HUDEP-2 (cell line): ENCODE results near the gene ACAP3.
"Not testable (repeated sequence)": the region's sequence is repeated elsewhere in the genome, so short reads cannot be mapped to it uniquely, and the experiment has no call there.

ENCODE experiments used
- DNase-seq, 76 experiments: peaks; one replicate each; lab custom pipeline; 2025; ENCODE audit not compliant: unreplicated experiment in 76 of 76; lab: John Stamatoyannopoulos, UW

The ACAP3 gene

GRCh38 chr1:1250786-1251284 is 56.9 kb downstream of the ACAP3 start:
- DNase-seq, result no peak

GRCh38 chr1:1248009-1248913 is 59.5 kb downstream of the ACAP3 start:
- DNase-seq, result not testable (repeated sequence)

- no peak for DNase-seq
These were observed 60.3 kb downstream of the ACAP3 start for GRCh38 chr1:1247341-1247913.

- no peak for DNase-seq
These were observed 61.0 kb downstream of the ACAP3 start, which contains the start of gene C1QTNF12 for GRCh38 chr1:1246577-1247340. TSS of gene C1QTNF12 (minus strand) at chr1:1246722. CDS start at chr1:1246690, 32 bp downstream.

- no peak for DNase-seq
These were observed 61.7 kb downstream of the ACAP3 start for GRCh38 chr1:1245817-1246576.

- DNase-seq, result no peak
These were observed 62.4 kb downstream of the ACAP3 start for GRCh38 chr1:1245178-1245816.

GRCh38 chr1:1244192-1244811 is 63.4 kb downstream of the ACAP3 start:
- no peak for DNase-seq

- no peak for DNase-seq
These were observed 63.9 kb downstream of the ACAP3 start for GRCh38 chr1:1243807-1244191.

GRCh38 chr1:1243266-1243660 is 64.5 kb downstream of the ACAP3 start:
- DNase-seq, result no peak

- no peak for DNase-seq
These were observed 65.1 kb downstream of the ACAP3 start for GRCh38 chr1:1242461-1243265.
